GM21528 (cell line): Measurements from ENCODE around the gene ZNF292.
A peak's percentile ranks its signal among the peaks of the same experiment; 100 is the strongest.
"Not testable (repeated sequence)": the region's sequence is repeated elsewhere in the genome, so short reads cannot be mapped to it uniquely, and the experiment has no call there.

Experiments
- ATAC-seq: cut with Tn5 transposase; IDR thresholded peaks from one replicate; pipeline ENCODE4 v1.9.1; 2021; ENCODE audit warnings: mild to moderate bottlenecking, moderate library complexity; ENCODE audit not compliant: unreplicated experiment, low FRiP score

The ZNF292 gene

DNA sequence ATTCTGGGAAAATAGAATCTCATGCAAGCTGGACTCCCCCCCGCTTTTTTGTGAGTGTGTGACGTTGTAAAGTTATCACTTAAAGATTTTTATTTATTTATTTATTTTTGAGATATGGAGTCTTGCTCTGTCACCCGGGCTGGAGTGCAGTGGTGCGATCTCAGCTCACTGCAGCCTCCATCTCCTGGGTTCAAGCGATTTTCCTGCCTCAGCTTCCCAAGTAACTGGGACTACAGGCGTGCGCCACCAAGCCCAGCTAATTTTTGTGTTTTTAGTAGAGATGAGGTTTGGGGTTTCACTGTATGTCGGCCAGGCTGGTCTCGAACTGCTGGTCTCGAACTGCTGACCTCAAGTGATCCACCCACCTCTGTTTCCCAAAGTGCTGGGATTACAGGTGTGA is 2.2 kb downstream of the ZNF292 start:
- ATAC-seq = not testable (repeated sequence)

GRCh38 chr6:87161299-87161698 is 5.9 kb downstream of the ZNF292 start:
- no peak for ATAC-seq

GRCh38 chr6:87164004-87164403 is 8.6 kb downstream of the ZNF292 start:
- no peak for ATAC-seq

GRCh38 chr6:87164506-87164905 is 9.1 kb downstream of the ZNF292 start:
- no peak for ATAC-seq

- no peak for ATAC-seq
Observed at GRCh38 chr6:87165185-87165584, 9.8 kb downstream of the ZNF292 start.

DNA sequence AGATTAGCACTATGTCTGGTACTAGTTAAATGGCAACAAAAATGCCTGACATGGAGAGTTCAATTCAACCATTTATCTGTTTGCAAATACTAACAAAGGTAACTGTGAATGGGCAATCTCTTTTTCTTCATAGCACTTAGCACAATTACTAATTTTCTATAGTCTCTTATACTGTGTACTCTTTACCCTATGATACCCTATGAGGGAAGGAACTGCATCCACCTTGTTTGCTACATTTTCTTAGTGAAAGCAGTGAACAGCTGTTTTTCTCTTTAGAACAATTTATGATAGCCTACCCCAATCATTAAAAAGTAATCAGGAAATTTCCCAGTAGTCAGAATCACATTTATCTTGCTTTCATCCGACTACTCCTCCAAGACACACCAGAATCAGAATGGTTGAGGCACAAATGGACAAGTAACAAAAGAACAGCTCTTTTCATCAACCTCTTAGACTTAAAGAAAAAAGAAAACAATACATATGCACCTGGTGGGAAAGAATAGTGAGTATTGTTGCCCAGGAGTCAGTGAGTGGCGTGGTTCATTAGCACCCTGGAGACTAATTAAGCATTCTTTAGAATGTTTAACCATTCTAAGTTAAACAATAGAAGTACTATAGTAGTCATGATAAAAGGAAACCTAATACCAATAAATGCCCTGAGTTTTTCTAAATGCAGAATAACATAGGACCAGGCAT is 16.7 kb downstream of the ZNF292 start:
- no peak for ATAC-seq

DNA sequence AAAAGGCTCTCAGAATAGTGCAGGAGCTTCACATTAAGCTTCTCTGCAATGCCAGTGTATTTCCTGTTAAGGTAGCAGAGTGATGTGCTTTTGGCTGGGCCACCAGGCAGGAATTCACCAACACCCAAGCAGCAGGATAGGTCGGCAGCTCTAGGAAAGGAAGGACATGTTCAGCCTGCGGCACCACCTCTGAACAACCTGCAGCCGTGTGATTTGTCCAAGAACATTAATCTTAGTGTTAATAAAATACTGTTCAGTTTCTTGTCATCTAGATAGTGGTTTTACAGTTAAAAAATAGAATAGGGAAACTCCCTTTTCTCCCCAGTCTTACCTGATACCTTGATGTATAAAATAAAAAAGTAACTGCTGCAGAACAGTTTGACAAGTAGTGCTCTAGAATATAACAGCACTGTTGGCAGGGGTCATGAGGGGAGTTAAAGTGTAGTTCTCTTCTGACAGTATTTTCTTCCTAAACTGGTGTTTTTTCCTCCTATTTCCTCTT is 18.8 kb downstream of the ZNF292 start:
- no peak for ATAC-seq

- no peak for ATAC-seq
Observed at GRCh38 chr6:87176493-87176892, 21.1 kb downstream of the ZNF292 start.

GRCh38 chr6:87180105-87180728 is 24.9 kb downstream of the ZNF292 start:
- ATAC-seq = no peak

GRCh38 chr6:87181903-87182302 is 26.5 kb downstream of the ZNF292 start:
- ATAC-seq = no peak

- peak; percentile 59 for ATAC-seq
Observed at GRCh38 chr6:87182321-87182720, 27.0 kb downstream of the ZNF292 start.

DNA sequence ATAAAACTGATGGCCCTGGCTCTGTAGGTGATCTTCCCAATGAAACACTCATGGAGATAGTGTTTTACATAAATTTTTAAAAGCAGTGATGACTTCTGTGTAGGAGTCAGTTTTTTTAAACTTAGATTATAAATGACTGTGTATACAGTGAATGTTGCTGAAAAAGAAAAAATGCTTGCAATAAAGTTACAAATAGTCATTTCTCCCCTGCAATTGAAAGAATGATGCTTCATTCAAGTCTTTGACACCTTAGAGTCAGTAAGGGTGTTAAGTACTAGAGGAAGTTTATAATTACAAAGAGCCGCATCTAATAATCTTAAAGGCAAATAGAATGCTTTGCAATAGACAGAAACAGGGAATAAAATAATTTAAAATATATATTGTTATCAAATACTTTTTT is 27.6 kb downstream of the ZNF292 start:
- ATAC-seq = peak; percentile 11

- ATAC-seq = no peak
Observed at GRCh38 chr6:87183687-87184086, 28.3 kb downstream of the ZNF292 start.

DNA sequence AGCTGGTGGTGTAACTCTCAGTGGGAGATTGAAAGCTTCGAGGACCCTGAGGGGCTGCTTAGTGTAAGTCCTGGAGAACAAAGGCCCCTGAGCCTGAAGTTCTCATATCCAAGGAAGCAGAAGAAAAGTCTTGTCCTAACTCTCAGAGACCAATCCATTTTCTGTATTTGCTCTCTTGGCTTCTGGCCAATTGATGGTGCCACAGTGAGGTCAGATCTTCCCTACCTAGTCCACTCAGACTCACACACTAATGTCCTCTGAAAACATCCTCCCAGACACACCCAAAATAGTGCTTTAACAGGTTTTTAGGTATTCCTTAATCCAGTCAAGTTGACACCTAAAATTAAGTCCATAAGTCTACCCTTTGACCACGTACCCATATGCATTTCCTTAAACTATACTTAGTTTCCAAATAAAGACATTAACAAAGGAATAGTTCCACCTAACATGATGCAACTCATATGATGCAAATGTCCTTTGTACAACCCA is 29.4 kb downstream of the ZNF292 start:
- ATAC-seq = no peak

DNA sequence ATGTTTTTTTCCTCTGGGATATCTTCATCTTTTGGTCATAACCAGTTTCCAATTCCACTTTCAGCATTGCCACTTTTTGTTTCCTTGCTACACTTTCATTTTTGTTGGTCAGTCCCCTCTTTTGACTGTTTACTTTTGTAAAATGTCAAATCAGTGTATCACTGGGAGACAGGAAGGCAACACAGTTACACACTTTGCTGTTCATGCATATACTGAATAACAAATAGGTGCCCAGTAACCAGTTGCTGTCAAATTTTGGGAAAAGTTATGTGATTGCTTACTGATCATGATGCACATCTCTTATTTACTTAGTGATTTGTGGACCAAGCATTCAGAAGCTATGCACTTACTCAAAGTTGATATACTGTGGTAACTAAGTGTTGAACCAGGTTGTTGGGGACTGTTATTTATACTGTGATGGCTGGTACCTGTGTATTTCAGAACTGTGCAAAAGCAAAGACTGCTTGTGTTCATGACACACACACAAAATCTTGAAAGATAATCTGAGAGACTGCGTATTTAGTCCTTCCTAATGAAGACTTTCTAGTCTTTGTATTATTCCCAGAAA is 41.0 kb downstream of the ZNF292 start:
- ATAC-seq = no peak

- peak; percentile 53 for ATAC-seq
Observed at GRCh38 chr6:87197547-87197946, 42.2 kb downstream of the ZNF292 start.

GRCh38 chr6:87198022-87198810 is 42.9 kb downstream of the ZNF292 start:
- ATAC-seq = not testable (repeated sequence)

DNA sequence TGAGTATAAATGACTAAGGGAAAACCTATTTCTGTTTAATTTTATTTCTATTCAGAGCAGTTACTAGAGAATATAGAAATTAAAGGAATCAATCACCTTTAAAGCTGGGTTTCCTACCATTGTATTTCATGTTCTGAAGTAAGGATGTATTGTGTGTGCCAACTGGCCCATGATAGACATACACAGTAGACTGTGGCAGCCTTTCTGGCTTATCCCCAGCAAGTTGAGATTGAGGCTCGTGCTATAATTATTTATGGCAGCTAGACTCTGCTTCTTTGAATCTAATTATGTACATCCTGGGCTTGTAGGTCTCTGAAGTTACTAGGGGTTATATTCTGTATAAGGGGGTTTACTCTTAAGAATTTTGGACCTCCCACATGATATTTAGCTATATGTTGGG is 44.4 kb downstream of the ZNF292 start:
- ATAC-seq = no peak

- no peak for ATAC-seq
Observed at GRCh38 chr6:87200469-87201175, 45.3 kb downstream of the ZNF292 start.

GRCh38 chr6:87203448-87204023 is 48.2 kb downstream of the ZNF292 start:
- no peak for ATAC-seq
